Duodenal mucosa (tissue), 2 donors: ENCODE measurements around the gene KICS2.

Source experiments
- H3K27ac ChIP-seq: one replicate; pipeline ENCODE4 v1.7.0; 2013; ENCODE audit warnings: low read depth, low read length
- H3K27me3 ChIP-seq, 2 donors: one replicate each; pipeline ENCODE4 v1.7.0; 2013; ENCODE audit warnings: low read length in 2 of 2, control low read depth in 1 of 2; ENCODE audit not compliant: insufficient read depth in 2 of 2, control insufficient read depth in 1 of 2
- H3K36me3 ChIP-seq, 2 donors: one replicate each; pipeline ENCODE4 v1.7.0; 2013; ENCODE audit warnings: low read length in 2 of 2, control low read depth in 1 of 2; ENCODE audit not compliant: insufficient read depth in 2 of 2, control insufficient read depth in 1 of 2
- H3K4me1 ChIP-seq, 2 donors: one replicate each; pipeline ENCODE4 v1.7.0; 2013; ENCODE audit warnings: low read length in 2 of 2, control low read depth in 1 of 2; ENCODE audit not compliant: insufficient read depth in 2 of 2, control insufficient read depth in 1 of 2
- H3K4me3 ChIP-seq, 2 donors: one replicate each; pipeline ENCODE4 v1.7.0; 2013; ENCODE audit warnings: low read length in 2 of 2, low read depth in 1 of 2
- H3K9ac ChIP-seq, 2 donors: one replicate each; pipeline ENCODE4 v1.7.0; 2013; ENCODE audit warnings: low read length in 2 of 2, low read depth in 1 of 2
- H3K9me3 ChIP-seq, 2 donors: one replicate each; pipeline ENCODE4 v1.7.0; 2013; ENCODE audit warnings: low read length in 2 of 2, control low read depth in 1 of 2; ENCODE audit not compliant: control insufficient read depth in 1 of 2

KICS2 gene

GRCh38 chr12:64194333-64195149 lies 27.6 kb downstream of the KICS2 start:
- H3K9me3 ChIP-seq = no peaks in the 10 kb centered on the region
- H3K9ac ChIP-seq = no peak overlapping the region
- H3K4me3 ChIP-seq = no peak overlapping the region
- H3K36me3 ChIP-seq = peaks cover 8 to 11% of the 10 kb centered on the region in 2 donors
- no peaks in the 10 kb centered on the region for H3K27me3 ChIP-seq
- no peak overlapping the region for H3K27ac ChIP-seq
- no peaks in the 10 kb centered on the region for H3K4me1 ChIP-seq

- no peak overlapping the region for H3K27ac ChIP-seq
- H3K27me3 ChIP-seq = no peaks in the 10 kb centered on the region
- peaks cover 8 to 11% of the 10 kb centered on the region in 2 donors for H3K36me3 ChIP-seq
- H3K4me3 ChIP-seq = no peak overlapping the region
- H3K9ac ChIP-seq = no peak overlapping the region
- no peaks in the 10 kb centered on the region for H3K4me1 ChIP-seq
- no peaks in the 10 kb centered on the region for H3K9me3 ChIP-seq
Measured at GRCh38 chr12:64193931-64194330, 28.2 kb downstream of the KICS2 start.

DNA sequence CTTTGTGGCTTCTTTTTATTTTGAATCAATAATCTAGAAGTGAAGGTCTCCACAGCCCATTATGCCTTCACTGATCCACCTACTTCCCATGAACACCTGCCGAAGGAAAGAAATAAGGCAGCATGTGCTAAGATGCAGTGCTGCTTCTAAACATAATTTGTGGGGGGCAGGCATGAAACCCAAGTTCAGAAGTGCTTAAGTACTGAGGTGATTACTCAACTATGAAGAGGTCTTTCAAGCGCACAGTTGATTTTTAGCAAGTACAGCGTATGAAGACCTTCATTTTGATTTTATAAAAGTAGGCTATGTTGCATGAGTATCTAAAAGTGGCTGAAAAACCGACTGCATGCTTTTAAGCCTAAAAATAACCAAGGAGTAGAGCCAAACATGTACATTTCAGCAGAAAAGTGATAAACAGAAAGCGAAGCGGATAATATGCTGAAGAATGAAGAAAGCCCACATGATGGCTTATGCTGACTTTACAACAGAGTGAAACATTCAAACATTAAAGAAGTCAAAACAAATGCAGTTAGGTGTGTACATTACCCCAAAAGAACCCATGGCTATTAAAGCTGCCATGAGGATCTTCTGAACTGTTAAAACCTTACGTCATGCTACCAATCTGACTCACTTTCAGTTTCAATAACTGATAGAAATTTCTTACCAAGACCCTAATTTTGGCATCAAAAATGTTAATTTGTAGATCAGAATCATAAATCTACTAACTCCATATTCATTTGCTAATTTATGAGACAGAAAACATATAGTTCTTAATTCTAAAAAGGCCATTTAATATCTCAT lies 29.3 kb downstream of the KICS2 start:
- H3K27ac ChIP-seq = no peak overlapping the region
- no peaks in the 10 kb centered on the region for H3K27me3 ChIP-seq

GRCh38 chr12:64190140-64190539 lies 32.0 kb downstream of the KICS2 start:
- H3K9me3 ChIP-seq = no peaks in the 10 kb centered on the region
- H3K4me1 ChIP-seq = no peaks in the 10 kb centered on the region
- H3K36me3 ChIP-seq = peaks cover 8 to 11% of the 10 kb centered on the region in 2 donors
- no peak overlapping the region for H3K27ac ChIP-seq
- no peak overlapping the region for H3K9ac ChIP-seq
- no peaks in the 10 kb centered on the region for H3K27me3 ChIP-seq
- no peak overlapping the region for H3K4me3 ChIP-seq

More for the DNA sequence above, 29.3 kb downstream of the KICS2 start:
- H3K9ac ChIP-seq = no peak overlapping the region
- H3K36me3 ChIP-seq = peaks cover 8 to 11% of the 10 kb centered on the region in 2 donors
- H3K9me3 ChIP-seq = no peaks in the 10 kb centered on the region
- no peak overlapping the region for H3K4me3 ChIP-seq
- H3K4me1 ChIP-seq = no peaks in the 10 kb centered on the region

DNA sequence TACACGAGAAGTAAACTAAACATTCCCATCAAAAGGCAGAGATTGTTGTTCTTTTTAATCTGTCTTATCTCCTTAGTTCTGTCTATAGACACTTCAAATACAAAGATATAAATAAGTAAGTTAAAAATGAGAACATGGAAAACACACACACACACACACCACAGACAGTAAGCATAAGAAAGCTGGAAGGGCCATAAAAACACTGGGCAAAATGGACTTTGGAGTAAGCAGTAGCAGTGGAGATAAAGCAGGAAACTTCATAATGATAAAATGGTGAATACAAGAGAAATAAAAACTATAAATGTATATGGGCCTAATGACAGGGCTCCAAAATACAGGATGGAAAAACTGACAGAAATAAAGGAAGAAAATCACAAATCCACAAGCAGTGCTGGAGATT lies 32.6 kb downstream of the KICS2 start:
- H3K9ac ChIP-seq = no peak overlapping the region
- peaks cover 8 to 9% of the 10 kb centered on the region in 2 donors for H3K36me3 ChIP-seq
- no peak overlapping the region for H3K27ac ChIP-seq
- no peaks in the 10 kb centered on the region for H3K9me3 ChIP-seq
- no peaks in the 10 kb centered on the region for H3K27me3 ChIP-seq
- H3K4me1 ChIP-seq = no peaks in the 10 kb centered on the region
- no peak overlapping the region for H3K4me3 ChIP-seq

DNA sequence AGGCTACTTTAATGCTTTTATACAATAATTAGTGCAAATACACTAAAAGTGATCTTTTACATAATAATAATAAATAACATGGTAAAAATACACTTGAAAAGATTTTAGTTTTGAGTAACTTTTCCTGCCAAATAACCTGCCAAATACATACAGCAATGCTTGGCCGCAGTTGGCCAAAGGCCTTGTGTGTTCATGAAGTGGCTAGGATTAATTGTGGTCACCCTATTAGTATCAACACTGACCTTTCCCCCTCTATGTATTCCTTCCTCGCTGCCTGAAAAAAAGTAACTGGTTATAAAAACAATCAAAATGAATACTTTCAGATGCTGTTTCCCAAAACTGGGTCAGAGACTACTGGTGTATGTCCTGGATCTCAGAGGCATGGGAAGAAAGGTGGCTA lies 34.3 kb downstream of the KICS2 start:
- H3K9ac ChIP-seq = no peak overlapping the region
- H3K4me3 ChIP-seq = no peak overlapping the region
- no peak overlapping the region for H3K27ac ChIP-seq
- H3K9me3 ChIP-seq = no peaks in the 10 kb centered on the region
- no peaks in the 10 kb centered on the region for H3K4me1 ChIP-seq
- no peaks in the 10 kb centered on the region for H3K36me3 ChIP-seq
- no peaks in the 10 kb centered on the region for H3K27me3 ChIP-seq

GRCh38 chr12:64187370-64187769 lies 34.7 kb downstream of the KICS2 start:
- H3K4me1 ChIP-seq = no peaks in the 10 kb centered on the region
- no peaks in the 10 kb centered on the region for H3K9me3 ChIP-seq
- H3K27me3 ChIP-seq = no peaks in the 10 kb centered on the region
- no peak overlapping the region for H3K27ac ChIP-seq
- H3K4me3 ChIP-seq = no peak overlapping the region
- no peak overlapping the region for H3K9ac ChIP-seq
- no peaks in the 10 kb centered on the region for H3K36me3 ChIP-seq

DNA sequence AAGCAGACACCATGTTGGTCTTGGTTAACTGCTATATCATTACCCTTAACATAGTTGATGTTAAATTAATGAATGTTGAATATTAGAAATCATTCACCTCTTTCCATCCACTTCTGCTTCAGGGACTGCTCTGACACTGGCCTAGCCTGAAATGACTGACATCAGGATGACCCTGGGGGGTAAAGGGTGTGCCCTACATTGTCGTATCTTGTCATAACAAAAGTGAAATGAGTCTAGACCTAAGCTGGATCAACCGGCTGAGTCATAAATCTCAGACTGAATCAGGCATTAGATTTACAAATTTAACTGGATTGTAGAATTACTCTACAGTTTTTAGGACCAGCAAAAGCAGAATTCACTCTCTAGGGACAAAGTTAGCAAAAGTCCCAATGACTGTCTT lies 35.3 kb downstream of the KICS2 start:
- Histone ChIP-seq H3K27ac (no peak overlapping the region), H3K9me3 (no peaks in the 10 kb centered on the region), H3K4me1 (no peaks in the 10 kb centered on the region), H3K36me3 (no peaks in the 10 kb centered on the region), H3K9ac (no peak overlapping the region), H3K4me3 (no peak overlapping the region), H3K27me3 (no peaks in the 10 kb centered on the region)

- H3K27ac ChIP-seq = no peak overlapping the region
- no peaks in the 10 kb centered on the region for H3K9me3 ChIP-seq
- no peaks in the 10 kb centered on the region for H3K27me3 ChIP-seq
- no peaks in the 10 kb centered on the region for H3K36me3 ChIP-seq
- no peak overlapping the region for H3K4me3 ChIP-seq
- no peaks in the 10 kb centered on the region for H3K4me1 ChIP-seq
- H3K9ac ChIP-seq = no peak overlapping the region
Measured at GRCh38 chr12:64184216-64184615, 37.9 kb downstream of the KICS2 start.
